HG02798 (cell line): ENCODE measurements around the gene WDFY1.
A peak's percentile ranks its signal among the peaks of the same experiment; 100 is the strongest.
"Not testable (repeated sequence)": the region's sequence is repeated elsewhere in the genome, so short reads cannot be mapped to it uniquely, and the experiment has no call there.

ENCODE experiments used
- ATAC-seq: cut with Tn5 transposase; IDR thresholded peaks from one replicate; pipeline ENCODE4 v1.9.1; 2021; ENCODE audit warnings: mild to moderate bottlenecking; ENCODE audit not compliant: unreplicated experiment, poor library complexity

WDFY1 gene

DNA sequence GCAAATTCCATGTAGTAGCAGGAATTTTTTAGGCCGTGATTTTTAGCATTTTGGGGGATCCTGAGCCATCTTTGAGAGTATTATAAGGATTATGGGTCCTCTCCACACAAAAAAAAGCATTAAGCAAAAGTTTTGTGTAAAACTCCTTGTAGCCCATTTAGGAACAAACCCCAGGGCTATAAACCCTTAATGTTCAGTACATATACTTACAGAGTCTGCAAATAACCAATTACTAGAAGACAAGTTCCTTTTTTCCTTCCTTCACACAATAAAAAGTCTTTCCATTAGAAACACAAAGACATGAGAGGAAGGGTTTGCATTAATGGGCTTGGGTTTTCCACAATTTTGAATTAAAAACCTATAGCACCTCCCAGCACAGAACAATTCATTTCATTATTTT lies 44.6 kb downstream of the WDFY1 start:
- ATAC-seq, result no peak

GRCh38 chr2:223900066-223900465 lies 45.1 kb downstream of the WDFY1 start:
- no peak for ATAC-seq

DNA sequence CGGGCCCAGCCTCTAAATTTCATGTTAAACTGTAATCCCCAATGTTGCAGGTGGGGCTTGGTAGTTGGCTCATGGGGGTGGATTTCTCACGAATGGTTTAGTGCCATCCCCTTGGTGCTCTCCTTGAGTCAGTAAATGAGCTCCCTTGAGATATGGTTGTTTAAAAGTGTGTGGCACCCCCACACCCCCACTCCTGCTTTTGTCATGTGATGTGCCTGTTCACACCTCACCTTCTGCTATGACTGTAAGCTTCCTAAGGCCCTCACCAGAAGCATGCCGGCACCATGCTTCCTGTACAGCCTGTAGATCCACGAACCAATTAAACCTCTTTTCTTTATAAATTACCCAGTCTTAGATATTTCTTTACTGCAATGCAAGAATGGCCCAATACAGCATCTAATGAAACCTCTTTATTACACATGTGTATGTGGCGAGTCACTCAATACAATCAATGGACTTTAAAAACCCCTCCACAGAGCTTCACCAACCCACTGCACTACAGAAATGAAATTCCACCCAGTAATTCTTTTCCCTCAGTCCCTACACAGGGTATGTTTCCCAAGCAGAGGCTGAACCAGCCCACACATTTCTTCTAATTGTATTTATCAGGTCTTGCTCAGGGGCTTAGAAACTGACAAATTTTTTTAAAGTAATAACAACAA lies 47.3 kb downstream of the WDFY1 start:
- ATAC-seq, result no peak

DNA sequence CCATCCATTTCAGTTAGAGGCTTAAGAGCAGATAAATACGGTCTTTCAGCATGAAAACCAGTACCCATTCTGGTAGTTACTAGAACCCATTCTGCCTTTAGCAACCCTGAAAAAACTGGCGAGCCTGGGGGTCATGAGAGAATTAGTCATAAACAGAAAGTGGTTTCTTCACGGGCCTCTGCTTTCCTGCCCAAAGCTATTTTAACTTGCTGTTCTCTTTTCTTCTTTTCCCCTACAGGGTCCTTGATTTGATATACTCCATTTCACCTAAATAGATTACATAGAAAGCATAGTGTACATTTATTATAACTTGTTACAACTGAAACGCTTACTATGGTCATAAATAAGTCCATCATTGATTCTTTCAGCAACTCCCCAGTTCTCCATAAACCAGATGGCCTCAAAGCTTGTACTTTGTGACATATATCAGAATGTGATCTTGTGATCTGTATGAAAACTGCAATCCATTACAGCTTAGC lies 48.3 kb downstream of the WDFY1 start:
- ATAC-seq, result peak; percentile 79

GRCh38 chr2:223894968-223895367 lies 50.2 kb downstream of the WDFY1 start:
- ATAC-seq, result no peak

DNA sequence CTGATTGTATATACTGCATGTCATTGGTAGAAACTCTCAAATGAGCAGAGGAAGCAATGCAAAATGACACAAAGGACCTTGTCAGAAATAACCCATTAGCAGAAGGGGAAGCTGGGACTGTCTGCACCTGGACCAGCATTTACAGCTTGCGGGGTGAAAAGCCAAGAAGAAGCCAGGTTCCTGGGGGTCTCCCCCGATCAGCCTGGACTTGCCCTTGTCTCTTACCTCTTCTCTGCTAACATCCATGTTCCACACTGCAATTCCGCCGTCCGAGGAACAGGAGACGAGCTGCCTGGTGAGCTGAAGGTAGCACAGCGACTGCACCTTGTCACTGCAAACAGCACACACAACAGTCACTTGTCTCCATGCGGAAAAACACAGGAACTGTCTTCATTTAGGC lies 51.1 kb downstream of the WDFY1 start:
- ATAC-seq, result no peak

DNA sequence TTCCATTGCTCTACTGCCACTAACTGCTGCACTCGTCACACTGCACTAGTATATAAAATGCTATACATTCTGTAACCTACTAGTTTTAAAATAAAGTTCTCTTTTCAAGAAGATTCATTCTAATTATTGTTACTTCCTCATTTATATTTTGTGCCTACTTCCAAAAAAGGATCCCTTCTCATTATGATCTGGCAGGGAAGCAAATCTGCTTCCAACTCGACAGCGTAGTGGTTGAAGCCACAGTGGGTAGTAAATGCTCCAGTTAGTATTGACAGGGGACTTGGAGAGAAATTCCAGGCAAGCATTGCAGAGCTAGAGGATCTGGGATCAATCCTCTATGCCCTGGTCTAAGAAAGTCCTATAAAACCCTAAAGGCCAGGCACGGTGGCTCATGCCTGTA lies 54.4 kb downstream of the WDFY1 start:
- ATAC-seq, result no peak

GRCh38 chr2:223889229-223889628 lies 55.9 kb downstream of the WDFY1 start:
- ATAC-seq, result no peak

- no peak for ATAC-seq
These were observed 56.9 kb downstream of the WDFY1 start for GRCh38 chr2:223888251-223888650.

DNA sequence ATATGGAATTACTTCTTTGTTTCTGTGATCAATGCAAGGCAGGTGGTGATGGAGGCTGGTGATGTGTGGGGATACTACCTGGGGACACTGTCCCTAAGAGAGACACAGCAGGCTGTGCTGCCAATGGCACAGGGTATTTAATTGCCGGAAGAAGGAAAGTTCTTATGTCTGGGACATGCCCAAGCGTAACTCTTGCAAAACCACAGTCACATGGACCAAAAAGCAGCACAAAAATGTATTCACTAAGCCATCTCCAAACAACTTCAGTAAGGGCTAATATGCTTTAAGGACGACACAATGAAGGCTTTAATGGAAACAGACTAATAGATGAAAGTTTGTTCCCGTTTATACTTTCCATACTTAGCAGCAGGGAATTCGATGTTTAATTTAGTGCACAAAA lies 58.0 kb downstream of the WDFY1 start:
- no peak for ATAC-seq

- no peak for ATAC-seq
These were observed 58.4 kb downstream of the WDFY1 start for GRCh38 chr2:223886726-223887125.

GRCh38 chr2:223884399-223884798 lies 60.7 kb downstream of the WDFY1 start:
- peak; percentile 87 for ATAC-seq

DNA sequence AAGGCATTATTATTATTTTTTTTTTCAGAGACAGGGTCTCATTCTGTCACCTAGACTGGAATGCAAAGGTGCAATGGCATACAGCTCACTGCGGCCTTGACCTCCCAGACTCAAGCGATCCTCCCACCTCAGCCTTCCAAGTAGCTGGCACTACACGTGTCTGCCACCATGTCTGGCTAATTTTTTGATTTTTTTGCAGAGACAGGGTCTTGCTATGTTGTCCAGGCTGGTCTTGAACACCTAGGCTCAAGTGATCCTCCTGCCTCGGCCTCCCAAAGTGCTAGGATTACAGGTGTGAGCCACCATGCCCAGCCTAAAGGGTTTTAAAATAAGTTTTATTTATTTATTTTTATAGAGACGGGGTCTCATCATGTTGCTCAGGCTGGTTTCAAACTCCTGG lies 62.4 kb downstream of the WDFY1 start:
- ATAC-seq, result no peak

GRCh38 chr2:223880796-223881195 lies 64.3 kb downstream of the WDFY1 start:
- no peak for ATAC-seq

DNA sequence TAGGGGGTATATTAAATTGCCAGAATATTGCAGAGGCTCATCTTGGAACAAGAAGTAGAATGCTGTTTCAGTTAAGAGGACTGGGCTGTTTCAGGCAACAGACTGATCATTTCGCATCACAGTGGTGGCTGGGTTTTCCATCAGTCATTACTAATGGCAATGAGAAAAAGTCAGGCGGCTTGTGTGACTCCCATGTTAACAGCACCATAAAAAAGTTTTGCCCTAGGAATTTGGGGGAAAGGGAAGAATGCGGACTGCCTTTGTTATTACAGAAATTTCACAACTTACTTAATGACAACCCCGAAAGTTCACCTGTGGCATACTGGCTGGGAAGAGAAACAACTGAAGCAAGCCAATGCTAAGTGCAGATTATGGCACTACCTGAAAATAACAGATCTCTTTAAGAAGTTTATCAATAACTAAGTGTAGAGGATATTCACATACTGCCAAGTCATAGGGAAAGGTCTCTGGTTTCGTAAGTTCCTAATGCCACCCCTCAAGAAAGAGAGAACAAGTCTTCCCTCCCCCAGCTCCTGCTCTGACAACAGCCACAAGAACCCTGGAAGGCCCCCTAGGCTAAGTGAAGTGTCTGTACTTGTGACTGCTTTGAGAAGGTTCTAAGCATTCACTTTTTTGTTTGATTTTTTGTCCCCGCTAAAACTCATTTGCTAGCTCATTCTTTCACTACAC lies 67.3 kb downstream of the WDFY1 start:
- ATAC-seq, result peak; percentile 57

GRCh38 chr2:223873672-223874071 lies 71.5 kb downstream of the WDFY1 start:
- ATAC-seq, result no peak

DNA sequence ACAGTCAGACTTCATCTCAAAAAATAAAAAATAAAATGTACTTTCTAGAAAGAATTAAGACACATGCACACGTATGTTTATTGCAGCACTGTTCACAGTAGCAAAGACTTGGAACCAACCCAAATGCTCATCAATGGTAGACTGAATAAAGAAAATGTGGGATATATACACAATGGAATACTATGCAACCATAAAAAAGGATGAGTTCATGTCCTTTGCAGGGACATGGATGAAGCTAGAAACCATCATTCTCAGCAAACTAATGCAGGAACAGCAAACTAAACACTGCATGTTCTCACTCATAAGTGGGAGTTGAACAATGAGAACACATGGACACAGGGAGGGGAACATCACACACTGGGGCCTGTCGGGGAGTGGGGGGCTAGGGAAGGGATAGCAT lies 72.4 kb downstream of the WDFY1 start:
- not testable (repeated sequence) for ATAC-seq

- ATAC-seq, result not testable (repeated sequence)
These were observed 73.5 kb downstream of the WDFY1 start for GRCh38 chr2:223871661-223872060.

DNA sequence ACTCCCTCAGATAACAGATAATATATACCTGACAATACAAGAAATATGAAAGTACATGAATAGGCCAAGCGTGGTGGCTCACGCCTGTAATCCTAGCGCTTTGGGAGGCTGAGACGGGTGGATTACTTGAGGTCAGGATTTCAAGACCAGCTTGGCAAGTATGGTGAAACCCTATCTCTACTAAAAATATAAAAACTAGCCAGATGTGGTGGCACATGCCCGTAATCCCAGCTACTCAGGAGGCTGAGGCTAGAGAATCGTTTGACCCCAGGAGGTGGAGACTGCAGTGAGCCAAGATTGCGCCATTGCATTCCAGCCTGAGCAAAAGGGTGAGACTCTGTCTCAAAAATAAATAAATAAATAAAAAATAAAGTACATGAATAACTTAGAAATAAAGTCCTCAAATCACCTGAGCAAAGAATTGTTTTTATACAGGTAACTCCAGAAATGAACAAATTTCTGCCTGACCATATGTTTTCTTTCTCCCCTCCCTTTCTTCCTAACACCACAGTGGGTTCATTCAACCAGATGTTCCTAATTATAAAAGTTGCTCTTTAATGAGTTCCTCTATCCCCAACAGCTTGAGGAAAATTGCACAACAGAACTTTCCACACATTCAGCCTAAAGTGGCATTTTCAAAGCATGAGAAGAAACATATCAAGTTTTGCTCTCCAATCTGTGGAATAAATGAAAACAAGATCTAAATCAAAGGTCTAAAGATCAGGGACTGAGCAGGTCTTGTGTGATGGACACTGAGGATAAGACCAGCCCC lies 74.1 kb downstream of the WDFY1 start:
- no peak for ATAC-seq

- peak; percentile 72 for ATAC-seq
These were observed 77.1 kb downstream of the WDFY1 start for GRCh38 chr2:223868005-223868404.

- no peak for ATAC-seq
These were observed 79.1 kb downstream of the WDFY1 start for GRCh38 chr2:223865907-223866508.
